HG03520 (cell line): ENCODE data around the gene CDYL2.
"Not testable (repeated sequence)": the region's sequence is repeated elsewhere in the genome, so short reads cannot be mapped to it uniquely, and the experiment has no call there.

Experiments
- ATAC-seq: cut with Tn5 transposase; IDR thresholded peaks from one replicate; pipeline ENCODE4 v1.9.1; 2021; ENCODE audit warnings: mild to moderate bottlenecking, moderate library complexity; ENCODE audit not compliant: unreplicated experiment

The CDYL2 gene

DNA sequence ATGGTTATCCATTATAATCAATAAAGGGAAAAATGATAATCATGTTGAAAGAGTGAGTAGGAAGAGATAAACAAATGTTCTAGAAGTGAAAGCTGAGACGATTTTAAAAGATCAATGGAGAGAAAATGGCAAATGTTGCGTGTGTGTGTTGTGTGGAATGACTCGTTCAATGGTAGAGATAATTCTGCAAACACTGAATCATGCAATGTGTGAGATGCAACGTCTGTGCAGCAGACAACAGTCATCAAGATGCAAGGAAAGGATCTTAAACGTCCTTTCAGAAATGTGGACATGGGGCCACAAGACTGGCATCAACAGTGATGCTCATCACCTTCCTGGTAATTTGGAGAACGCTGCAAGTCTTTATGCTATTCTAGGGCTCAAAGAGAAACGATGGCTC, 124.4 kb downstream of the CDYL2 start:
- no peak for ATAC-seq

DNA sequence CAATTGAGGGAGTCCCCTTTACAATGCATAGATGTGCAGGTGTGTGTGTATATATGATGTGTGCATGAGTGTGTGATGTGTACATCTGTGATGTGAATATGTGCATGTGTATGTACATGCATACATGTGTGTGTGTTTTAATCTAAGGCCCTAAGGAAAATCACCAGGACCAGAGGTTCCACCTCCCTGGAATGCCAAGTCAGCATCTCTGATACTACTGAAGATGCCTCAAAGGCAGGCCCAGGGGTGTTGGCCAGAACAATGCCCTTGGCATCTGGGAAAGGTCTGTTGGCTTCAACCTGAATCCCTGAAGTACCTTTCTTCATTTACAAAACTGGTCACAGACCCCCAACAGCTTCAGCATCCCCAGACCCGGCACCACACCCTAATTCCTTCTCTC, 129.5 kb downstream of the CDYL2 start:
- no peak for ATAC-seq

- no peak for ATAC-seq
Observed at GRCh38 chr16:80672379-80672778, 132.0 kb downstream of the CDYL2 start.

- ATAC-seq, result no peak
Observed at GRCh38 chr16:80671281-80671849, 133.0 kb downstream of the CDYL2 start.

DNA sequence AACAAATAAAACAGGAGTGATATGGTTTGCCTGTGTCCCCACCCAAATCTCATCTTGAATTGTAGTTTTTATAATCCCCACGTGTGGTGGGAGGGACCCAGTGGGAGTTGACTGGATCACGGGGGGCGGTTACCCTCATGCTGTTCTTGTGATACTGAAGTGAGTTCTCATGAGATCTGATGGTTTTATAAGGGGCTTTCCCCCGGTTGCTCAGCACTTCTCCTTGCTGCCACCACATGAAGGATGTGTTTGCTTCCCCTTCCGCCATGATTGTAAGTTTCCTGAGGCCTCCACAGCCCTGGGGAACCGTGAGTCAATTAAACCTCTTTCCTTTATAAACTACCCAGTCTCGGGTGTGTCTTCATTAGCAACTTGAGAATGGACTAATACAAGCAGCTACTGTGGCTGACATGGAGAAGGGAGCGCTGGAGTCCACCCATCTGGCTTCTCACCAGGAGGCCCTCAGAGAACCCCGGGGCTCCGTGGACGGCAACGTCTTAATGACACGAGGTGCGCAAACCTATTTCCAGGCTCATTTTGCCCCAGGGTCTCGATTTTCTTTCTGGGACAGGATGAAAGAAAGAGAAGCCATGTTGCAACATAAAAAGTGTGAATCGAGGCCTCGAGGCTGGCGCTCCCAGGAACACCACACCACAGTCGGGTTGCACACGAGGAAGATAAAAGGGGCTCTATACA, 134.1 kb downstream of the CDYL2 start:
- ATAC-seq, result no peak

DNA sequence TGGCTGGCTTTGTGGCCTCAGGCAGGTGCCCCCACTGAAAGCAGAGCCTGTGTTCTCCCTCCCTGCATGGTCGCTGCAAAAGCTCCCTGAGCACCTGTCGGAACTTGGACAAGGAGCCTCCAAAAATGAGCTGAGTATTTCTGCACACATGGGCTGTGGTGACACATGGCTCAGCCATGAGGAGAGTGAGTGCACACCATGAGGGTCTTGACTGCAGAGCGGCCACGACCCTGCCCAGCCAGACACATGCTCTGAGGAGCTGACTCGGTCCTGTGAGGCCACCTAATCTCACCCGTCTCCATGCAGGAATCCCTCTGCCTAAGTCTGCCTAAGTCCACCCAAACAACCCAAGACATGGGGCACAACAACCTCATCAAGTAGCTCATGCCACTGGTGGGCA, 134.7 kb downstream of the CDYL2 start:
- no peak for ATAC-seq

DNA sequence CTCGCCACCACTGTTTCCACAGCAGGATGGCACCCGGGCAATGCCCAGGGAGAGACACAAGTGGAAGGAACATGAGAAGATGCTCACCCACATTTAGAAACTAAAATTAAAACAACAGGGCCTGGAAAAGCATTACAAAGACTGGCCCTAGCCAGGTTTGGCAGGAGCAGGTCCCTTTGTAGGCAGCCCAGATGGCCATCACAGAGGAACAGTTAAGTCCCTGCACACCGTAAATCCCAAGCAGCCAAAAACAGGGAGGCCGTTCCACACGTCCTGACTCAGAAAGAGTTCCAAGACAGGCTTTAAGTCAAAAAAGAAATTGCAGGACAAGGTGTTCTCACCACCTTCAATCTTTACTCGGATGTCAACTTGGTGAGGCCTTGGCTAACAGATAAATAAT, 136.5 kb downstream of the CDYL2 start:
- ATAC-seq, result no peak

GRCh38 chr16:80667251-80667560, 137.2 kb downstream of the CDYL2 start:
- no peak for ATAC-seq

DNA sequence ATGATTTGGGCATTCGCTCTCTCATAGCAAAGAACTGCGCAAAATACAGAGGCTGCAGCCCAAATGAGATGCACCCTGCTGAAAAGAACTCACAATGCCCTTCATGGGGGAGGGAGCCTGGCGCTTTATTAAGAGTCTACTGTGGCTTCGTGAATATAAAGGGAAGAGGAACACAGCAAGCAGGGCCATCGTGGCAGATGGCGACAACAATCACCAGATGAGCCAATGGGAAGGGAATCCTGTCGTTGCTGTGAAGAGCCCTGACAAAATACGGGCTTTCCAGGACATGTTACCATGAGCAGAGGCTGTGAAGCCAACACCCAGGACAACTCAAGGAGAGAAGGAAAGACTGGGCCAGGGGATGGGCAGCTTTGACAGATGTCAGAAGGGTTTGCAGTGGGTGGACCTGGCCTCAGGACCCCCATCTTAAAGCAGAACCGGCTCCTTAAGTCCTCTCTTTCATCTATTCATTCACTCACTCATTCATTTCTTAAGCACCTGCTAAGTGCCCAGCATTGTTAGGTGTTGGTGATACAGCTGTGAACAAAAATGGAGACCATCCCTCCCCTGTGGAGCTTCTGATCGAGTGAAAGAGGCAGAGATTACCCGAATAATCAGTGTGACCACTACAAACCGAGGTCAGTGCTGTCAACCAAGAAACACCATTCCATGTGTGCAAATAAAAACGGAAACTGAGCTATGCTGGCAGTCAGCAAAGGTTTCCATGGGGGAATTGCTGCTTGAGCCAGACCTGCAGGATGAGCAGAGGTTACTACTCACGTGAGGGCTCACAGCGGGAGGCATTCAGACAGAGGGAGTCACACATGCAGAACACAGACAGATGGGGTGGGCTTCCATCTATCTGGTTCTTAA, 137.8 kb downstream of the CDYL2 start:
- ATAC-seq, result no peak

- no peak for ATAC-seq
Observed at GRCh38 chr16:80665356-80665755, 139.0 kb downstream of the CDYL2 start.

GRCh38 chr16:80664786-80665185, 139.6 kb downstream of the CDYL2 start:
- ATAC-seq, result no peak

DNA sequence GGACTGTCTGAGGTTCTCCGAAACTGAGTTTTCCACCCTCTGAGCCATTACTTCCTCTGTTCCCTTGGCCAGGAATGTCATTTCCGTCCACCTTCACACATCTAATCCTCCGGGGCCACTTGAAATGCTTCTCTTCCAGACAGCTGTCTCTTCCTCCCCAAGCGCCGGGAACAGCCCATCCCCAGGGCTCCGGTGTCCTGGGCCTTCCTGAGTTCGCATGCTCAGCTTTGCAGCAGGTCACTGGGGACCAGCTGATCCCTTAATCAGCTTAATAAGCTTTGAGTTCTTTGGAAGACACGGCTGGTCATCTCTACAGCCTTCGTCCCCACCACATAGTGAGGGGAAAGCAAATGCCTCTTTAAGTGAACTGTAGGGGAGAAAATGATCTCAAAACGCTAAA, 140.2 kb downstream of the CDYL2 start:
- no peak for ATAC-seq

GRCh38 chr16:80663078-80663477, 141.3 kb downstream of the CDYL2 start:
- no peak for ATAC-seq

- ATAC-seq, result no peak
Observed at GRCh38 chr16:80659865-80660264, 144.5 kb downstream of the CDYL2 start.

GRCh38 chr16:80656711-80657150, 147.7 kb downstream of the CDYL2 start:
- peak; percentile 96 for ATAC-seq

- no peak for ATAC-seq
Observed at GRCh38 chr16:80656161-80656560, 148.2 kb downstream of the CDYL2 start.

DNA sequence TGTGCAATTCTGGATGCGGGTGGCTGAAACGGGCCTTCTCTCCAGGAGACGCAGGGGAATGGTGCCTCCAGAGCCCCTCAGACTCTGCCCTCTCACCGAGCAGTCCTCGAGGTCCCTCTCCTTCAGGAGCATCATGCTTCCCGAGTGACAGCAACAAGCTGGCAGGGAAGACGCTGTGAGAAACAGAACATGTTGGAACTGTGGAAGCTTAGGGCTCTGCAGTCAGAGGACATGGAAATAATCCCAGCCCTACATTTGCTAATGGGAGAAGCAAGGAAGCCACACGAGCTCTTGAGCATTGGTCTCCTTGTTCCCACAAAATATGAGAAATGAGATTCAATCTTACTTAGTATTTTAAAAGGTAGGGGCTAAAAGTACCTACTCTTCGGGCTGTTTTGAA, 148.6 kb downstream of the CDYL2 start:
- ATAC-seq, result no peak

DNA sequence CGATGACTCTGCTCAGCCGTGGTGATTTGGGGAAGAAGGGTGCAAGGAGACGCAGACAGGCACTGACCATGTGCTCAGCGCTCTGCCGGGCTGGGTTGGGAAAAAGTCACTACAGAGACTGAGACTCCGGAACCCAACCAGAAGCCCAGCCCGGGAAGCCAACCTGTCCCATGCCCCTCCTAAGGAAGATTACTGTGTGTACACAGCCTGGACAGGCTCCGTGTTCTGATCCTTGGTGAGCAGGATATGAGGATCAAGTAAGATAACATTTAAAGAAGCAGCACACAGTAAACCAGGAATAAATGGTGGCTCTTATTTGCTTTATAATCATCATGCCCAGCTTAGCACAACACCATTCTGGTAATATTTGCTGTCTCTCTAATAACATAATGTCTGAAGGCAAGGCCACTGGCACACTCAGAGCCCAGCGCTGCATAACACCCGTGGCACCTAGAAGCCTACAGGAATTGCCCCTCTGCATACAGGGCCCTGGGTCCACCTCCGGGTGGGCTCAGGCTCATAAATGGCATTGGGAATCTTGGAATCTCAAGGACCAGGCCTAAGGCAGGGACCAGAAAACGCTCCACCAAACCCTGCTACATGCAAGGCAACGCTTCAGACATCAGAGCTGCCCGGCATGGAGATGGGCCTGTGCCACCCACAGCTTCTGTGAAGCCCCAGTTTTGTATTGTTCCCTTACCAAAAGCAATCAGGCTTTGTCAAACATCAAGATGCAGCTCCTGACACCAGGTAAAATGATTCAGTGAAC, 150.1 kb downstream of the CDYL2 start:
- no peak for ATAC-seq

- no peak for ATAC-seq
Observed at GRCh38 chr16:80652441-80652840, 152.0 kb downstream of the CDYL2 start.

GRCh38 chr16:80650281-80650680, 154.1 kb downstream of the CDYL2 start:
- ATAC-seq, result not testable (repeated sequence)

DNA sequence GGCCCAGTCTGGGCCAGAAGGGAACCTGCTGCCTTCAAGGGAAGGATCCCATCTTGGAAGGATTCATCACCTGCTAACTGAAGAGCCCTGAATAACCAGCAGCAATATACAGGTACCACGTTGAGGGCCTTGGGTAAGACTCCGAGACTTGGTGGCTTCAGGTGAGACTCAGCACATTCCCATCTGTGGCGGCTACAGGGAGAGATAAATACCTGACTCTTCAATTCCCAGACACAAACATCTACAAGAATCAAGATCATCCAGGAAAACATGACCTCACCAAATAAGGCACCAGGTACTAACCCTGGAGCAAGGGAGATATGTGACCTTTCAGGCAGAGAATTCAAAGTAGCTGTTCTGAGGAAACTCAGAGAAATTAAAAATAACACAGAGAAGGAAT, 164.1 kb downstream of the CDYL2 start:
- ATAC-seq, result no peak
